ENCODE data around the gene OR2F2.

OR2F2 gene

GRCh38 chr7:143914938-143915652 is 19.9 kb upstream of the OR2F2 start:
- DNase-seq = no peak

DNA sequence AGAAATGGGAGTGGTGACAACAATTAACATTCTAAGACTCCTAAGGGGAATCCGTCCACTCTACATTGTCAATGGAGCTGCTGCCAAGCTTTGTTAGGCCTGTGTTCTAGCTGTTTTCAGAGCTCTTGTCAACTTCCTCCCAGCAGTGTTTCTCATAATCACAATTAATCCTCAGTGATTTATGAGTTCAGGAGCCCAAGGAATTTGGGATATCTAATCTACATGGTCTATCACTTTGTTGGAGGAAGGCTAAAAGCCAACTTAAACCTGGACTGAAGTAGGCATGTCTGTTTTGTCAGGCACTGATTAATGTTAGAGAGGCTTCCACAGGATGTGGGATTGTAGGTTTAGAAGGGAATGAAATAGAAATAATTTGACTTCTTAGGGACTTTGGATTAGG is 10.2 kb upstream of the OR2F2 start:
- no peak for DNase-seq

GRCh38 chr7:143929224-143929920 is 5.7 kb upstream of the OR2F2 start:
- no peak for DNase-seq

- DNase-seq = no peak
Measured at GRCh38 chr7:143931739-143932138, 3.3 kb upstream of the OR2F2 start.

GRCh38 chr7:143936087-143937009 is 1.3 kb downstream of the OR2F2 start:
- no peak for DNase-seq

- no peak for DNase-seq
Measured at GRCh38 chr7:143938379-143939243, 3.6 kb downstream of the OR2F2 start.

- DNase-seq = no peak
Measured at GRCh38 chr7:143945423-143945822, 10.4 kb downstream of the OR2F2 start.

- no peak for DNase-seq
Measured at GRCh38 chr7:143947111-143947510, 12.1 kb downstream of the OR2F2 start.

GRCh38 chr7:143948733-143949132 is 13.7 kb downstream of the OR2F2 start:
- no peak for DNase-seq

GRCh38 chr7:143953421-143953820 is 18.4 kb downstream of the OR2F2 start:
- DNase-seq = no peak

- no peak for DNase-seq
Measured at GRCh38 chr7:143954135-143954534, 19.1 kb downstream of the OR2F2 start.

DNA sequence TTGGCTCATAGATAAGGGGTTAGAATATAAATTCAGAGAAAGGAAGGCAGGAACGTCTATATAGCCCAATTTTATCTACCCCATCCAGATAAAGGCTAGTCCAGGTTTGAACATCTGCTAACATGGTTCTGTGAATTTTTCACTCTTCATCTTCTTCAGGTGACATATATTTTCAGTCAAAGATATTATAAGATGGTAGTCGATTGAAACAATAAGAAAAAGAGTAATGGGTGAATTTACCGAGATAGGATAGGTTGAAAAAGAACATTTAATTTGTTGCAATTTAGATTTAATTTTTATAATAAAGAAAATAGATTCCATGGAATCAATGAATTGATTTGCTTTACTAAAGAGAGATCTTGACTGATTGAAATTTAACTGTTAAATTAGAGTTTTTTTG is 19.5 kb downstream of the OR2F2 start, which contains the start of gene OR2F1:
Gene OR2F1, plus strand, starts transcription at position 301 of the 400 bp plus-strand sequence. CDS start 5,127 bp downstream, outside the sequence.
- DNase-seq = no peak

GRCh38 chr7:143958781-143959180 is 23.7 kb downstream of the OR2F2 start:
- no peak for DNase-seq

GRCh38 chr7:143960813-143961610 is 26.0 kb downstream of the OR2F2 start:
- no peak for DNase-seq

DNA sequence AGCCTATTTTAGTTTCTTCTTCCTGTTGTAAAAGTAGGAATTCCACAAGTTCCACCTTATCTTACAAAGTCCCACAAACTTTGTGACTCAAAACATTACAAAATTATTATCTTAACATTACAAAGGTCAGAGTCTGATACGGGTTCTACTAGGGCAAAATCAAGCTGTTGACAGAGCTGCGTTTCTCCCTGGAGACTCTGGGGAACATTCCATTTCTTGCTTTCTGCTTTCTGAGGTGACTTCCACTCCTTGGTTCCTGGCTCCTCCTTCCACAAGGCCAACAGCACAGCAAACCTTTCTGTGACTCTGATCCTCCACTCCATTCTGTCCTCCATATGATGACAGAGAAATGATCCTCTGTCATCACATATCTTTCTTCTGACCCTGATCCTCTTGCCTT is 30.2 kb downstream of the OR2F2 start:
- DNase-seq = no peak

DNA sequence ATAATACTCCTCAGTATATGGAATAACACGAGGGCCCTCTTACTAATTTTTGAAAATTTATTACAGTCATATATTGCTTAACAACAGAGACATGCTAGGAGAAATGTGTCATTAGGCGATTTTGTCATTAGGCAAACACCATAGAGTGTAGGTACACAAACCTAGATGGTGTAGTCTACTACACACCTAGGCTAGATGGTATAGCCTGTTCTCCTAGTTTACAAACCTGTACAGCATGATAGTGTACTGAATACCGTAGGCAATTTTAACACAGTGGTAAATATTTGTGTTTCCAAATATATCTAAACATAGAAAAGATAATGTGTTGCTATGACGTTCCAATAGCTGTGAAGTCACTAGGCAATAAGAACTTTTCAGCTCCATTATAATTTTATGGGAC is 32.4 kb downstream of the OR2F2 start:
- no peak for DNase-seq

DNA sequence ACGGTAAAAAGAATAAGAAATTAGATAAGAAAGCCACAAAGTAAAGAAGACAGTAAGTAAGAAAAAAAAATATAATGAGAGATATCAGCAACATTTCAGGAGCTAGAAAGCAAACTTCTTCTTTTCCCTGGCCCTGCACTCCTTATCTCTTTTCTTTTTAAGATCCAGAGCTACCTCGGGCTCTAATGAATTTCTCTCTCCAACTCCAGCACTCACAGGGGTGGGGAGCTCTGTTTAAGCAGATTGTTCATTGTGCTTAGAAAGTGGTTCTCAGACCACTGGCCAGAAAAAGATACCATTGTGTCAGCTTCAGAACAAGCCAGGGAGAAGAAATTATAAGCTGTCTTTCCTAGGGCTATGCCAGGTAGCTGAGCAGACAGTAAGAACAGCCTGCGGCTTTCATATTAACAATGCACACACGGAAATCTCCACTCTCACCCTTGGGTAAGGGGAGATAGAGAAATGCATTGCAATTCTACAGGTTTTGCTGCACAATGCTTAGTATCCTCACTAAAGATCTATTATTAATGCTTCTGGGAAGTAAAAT is 38.9 kb downstream of the OR2F2 start:
- no peak for DNase-seq

DNA sequence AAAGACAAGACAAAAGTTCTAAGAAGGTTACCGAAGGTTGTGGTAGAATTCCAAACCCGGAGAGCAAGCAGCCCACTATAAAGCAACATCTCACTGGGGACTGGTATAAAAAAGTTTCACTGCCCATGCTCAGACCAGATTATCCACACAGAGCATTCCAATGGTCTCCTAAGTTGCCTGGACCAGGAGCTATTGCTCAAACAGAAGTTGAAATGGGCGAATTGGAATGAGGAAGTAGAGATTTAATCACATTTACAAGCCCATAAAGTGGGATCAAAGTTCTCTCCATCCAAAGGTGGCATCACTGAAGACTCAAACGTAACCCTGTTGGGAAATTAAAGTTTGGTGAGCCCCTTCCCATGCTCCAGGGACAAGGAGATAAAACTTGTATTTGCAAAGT is 39.4 kb downstream of the OR2F2 start:
- no peak for DNase-seq

- no peak for DNase-seq
Measured at GRCh38 chr7:143975617-143976016, 40.6 kb downstream of the OR2F2 start.

DNA sequence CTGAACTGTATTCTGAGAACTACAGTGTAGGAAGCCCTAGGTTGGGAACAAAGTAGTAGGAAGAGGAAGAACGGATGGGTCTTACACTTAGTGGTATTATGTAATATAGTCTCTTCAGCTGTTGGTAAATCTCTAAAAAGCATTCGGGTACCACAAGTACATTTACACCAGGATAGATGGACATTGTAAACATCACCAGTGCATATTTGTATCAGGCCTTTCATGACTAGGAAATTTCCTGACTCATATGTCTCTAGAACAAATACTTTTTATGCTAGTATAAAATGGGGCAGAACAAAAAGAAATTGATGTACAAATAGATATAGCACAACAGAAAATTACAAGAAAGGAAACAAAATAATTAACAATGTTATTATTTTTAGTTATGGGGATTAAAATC is 43.6 kb downstream of the OR2F2 start:
- no peak for DNase-seq

DNA sequence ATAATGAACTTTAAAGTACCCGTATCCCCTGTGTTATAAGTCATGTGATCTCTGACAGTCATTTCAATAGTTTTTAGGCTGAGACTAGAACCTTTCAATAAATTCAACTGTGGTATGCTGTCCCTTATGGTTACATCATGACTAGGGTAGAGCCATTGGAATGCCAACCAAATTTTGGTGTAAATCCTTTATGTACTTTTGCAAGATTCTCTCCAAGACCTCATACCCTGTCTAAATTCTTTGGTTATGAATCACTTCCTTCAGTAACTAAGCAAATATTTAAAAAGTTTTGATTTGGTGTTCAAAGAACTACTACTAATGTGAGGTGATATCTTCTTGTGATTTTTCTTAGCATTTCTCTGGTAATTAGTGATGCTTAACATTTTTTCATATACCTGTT is 44.3 kb downstream of the OR2F2 start:
- DNase-seq = no peak

All from NCI-H187 (cell line).